Body of pancreas (tissue), 4 donors: ENCODE measurements around the gene KCNJ6.

Experiments
- POLR2A ChIP-seq, 3 donors: fragments of 450-650 bp; IDR thresholded peaks; one replicate each; pipeline ENCODE4 v1.6.1; 2016; ENCODE audit warnings: antibody characterized with exemption in 3 of 3, mild to moderate bottlenecking in 2 of 3
- TF ChIP-seq, protein P1 (sequence below), 7 experiments: fragments of 450-650 bp in 4 of 7; fragments of 200-600 bp in 3 of 7; sonication (generic) in 3 of 7; IDR thresholded peaks; one replicate each; pipeline ENCODE4 v1.5.1; 2016 to 2019; ENCODE audit warnings: antibody characterized with exemption in 7 of 7

- TF ChIP-seq POLR2A (IDR thresholded peaks at IDR 0.05) = no peak
- TF ChIP-seq, protein P1, sequence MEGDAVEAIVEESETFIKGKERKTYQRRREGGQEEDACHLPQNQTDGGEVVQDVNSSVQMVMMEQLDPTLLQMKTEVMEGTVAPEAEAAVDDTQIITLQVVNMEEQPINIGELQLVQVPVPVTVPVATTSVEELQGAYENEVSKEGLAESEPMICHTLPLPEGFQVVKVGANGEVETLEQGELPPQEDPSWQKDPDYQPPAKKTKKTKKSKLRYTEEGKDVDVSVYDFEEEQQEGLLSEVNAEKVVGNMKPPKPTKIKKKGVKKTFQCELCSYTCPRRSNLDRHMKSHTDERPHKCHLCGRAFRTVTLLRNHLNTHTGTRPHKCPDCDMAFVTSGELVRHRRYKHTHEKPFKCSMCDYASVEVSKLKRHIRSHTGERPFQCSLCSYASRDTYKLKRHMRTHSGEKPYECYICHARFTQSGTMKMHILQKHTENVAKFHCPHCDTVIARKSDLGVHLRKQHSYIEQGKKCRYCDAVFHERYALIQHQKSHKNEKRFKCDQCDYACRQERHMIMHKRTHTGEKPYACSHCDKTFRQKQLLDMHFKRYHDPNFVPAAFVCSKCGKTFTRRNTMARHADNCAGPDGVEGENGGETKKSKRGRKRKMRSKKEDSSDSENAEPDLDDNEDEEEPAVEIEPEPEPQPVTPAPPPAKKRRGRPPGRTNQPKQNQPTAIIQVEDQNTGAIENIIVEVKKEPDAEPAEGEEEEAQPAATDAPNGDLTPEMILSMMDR (IDR thresholded peaks at IDR 0.05) = no peak
Observed at GRCh38 chr21:37886726-37887299, 29.4 kb downstream of the KCNJ6 start.
